ENCODE data around the gene PRDM16. TPM values are rescaled to one million over a fixed set of nuclear protein-coding genes. Genes with fewer than 3 reads are reported as not detected.
A peak's percentile ranks its signal among the peaks of the same experiment; 100 is the strongest.

PRDM16 gene
- polyA plus RNA-seq, 1 donor from 2014 or later: 0.21 TPM

DNA sequence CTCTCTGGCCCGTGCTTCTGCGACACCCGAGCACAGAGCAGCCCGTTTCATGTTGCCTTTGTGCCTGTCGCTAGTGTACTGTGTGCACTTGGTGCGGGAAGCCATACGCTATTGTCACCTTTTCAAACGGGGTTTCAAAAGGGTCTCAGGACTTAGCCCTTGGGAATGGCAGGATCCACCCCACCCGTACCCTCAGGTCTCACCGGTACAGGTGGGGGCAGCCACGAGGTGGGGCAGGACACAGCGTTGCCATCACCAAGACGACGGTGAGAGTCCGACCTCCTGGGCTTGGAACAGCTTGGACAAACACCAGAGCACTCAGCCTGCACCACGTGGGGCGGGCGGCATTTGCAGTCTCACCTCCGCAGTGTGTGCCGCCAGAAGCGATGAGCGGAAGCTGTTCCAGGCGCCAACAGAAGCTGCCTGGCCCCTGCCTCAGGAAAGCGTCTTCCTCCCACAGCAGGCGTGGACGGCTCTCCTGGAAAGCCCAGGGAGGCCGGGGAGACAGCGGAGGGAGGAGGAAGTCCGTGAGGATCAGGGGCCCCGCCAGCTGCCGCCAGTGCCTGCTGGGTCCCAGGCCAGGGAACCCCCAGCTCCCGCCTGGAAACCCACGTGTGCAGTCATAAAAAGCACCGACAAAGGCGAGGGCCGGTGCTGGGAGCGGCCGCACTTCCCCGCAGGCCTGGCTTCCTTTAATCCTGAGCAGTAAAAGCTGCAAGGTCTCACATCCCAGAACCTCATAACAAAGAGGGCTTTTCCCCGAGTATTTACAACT, 254.2 kb downstream of the PRDM16 start:
- no peak overlapping the region for H3K4me2 ChIP-seq (ENCODE audit: low read length)
- no peaks in the 10 kb centered on the region for H3K9me3 ChIP-seq (ENCODE audit: low read length)

DNA sequence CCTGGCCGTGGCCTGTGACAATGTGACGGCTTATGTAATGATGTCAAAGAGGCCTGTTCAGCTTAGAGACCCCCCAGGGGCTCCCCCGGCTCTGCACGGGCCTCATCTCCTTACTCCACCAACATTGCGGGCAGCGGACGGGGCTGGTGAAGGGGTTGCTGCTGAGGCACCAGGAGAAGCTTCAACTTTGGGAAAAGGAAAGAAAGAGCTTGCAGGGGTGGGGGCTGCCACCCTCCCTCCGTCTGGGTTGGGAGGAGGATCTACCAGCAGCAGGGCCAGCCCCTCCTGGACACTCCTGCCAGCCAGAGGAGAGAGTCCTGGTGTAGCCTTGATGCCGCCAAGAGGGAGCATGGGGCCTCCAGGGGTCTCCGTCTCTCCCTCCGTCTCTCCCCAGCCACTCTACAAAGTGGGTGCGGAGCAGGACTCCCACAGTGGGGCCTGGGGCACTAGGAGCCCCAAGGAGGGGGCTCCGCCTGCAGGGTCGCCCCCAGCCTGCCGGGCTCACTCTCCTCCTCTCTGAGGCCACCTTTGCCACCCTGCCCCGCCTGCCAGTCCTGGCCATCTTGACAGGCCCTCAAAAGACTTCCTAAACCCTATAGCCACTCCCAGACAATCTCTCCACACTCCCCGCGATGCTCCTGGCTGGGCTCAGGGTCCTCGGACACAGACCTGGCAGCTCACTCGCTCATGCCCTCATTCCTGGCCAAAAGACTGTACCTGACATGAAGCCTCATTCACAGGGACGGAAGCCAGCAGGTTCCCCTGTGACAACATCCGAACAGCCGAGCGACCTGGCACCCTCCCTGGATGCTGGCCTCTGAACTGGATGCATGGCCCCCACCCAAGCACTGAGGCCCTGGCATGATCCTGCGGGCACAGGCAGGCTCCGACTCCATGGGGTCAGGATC, 255.0 kb downstream of the PRDM16 start:
- TF ChIP-seq POLR2AphosphoS5 (IDR thresholded peaks at IDR 0.05) (no peak), MXI1 (conservative IDR thresholded peaks at IDR 0.05; ENCODE audit: poor library complexity, severe bottlenecking) (no peak), RAD21 (conservative IDR thresholded peaks at IDR 0.05) (no peak), TAF1 (IDR thresholded peaks at IDR 0.05; ENCODE audit: low read depth) (no peak), EP300 (conservative IDR thresholded peaks at IDR 0.05; ENCODE audit: poor library complexity, severe bottlenecking) (no peak)
- TF ChIP-seq, protein P1, sequence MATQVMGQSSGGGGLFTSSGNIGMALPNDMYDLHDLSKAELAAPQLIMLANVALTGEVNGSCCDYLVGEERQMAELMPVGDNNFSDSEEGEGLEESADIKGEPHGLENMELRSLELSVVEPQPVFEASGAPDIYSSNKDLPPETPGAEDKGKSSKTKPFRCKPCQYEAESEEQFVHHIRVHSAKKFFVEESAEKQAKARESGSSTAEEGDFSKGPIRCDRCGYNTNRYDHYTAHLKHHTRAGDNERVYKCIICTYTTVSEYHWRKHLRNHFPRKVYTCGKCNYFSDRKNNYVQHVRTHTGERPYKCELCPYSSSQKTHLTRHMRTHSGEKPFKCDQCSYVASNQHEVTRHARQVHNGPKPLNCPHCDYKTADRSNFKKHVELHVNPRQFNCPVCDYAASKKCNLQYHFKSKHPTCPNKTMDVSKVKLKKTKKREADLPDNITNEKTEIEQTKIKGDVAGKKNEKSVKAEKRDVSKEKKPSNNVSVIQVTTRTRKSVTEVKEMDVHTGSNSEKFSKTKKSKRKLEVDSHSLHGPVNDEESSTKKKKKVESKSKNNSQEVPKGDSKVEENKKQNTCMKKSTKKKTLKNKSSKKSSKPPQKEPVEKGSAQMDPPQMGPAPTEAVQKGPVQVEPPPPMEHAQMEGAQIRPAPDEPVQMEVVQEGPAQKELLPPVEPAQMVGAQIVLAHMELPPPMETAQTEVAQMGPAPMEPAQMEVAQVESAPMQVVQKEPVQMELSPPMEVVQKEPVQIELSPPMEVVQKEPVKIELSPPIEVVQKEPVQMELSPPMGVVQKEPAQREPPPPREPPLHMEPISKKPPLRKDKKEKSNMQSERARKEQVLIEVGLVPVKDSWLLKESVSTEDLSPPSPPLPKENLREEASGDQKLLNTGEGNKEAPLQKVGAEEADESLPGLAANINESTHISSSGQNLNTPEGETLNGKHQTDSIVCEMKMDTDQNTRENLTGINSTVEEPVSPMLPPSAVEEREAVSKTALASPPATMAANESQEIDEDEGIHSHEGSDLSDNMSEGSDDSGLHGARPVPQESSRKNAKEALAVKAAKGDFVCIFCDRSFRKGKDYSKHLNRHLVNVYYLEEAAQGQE (IDR thresholded peaks at IDR 0.05; ENCODE audit: borderline replicate concordance): no peak
- Histone ChIP-seq H3K36me3 (ENCODE audit: insufficient read depth, low read length) (no peaks in the 10 kb centered on the region), H3K27ac (ENCODE audit: low read length) (peak overlapping the region; percentile 36), H3K9me2 (ENCODE audit: insufficient read depth, low read length) (no peaks in the 10 kb centered on the region), H2AFZ (ENCODE audit: low read depth, low read length) (no peak overlapping the region), H3K4me3 (ENCODE audit: low read length) (no peak overlapping the region), H3K9ac (ENCODE audit: low read length) (no peak overlapping the region), H3K79me2 (replicated peaks; ENCODE audit: insufficient read depth, low read length) (no peaks in the 10 kb centered on the region), H3F3A (ENCODE audit: insufficient read depth, low read length, poor library complexity, severe bottlenecking) (no peaks in the 10 kb centered on the region), H3K27me3 (ENCODE audit: insufficient read depth, low read depth, low read length) (no peaks in the 10 kb centered on the region), H3K9me3 (ENCODE audit: low read length) (no peaks in the 10 kb centered on the region), H3K4me2 (ENCODE audit: low read length) (no peak overlapping the region), H4K20me1 (ENCODE audit: insufficient read depth) (no peaks in the 10 kb centered on the region)

More for the DNA sequence above, 254.2 kb downstream of the PRDM16 start:
- Histone ChIP-seq H3K4me3 (ENCODE audit: low read length) (no peak overlapping the region), H2AFZ (ENCODE audit: low read depth, low read length) (no peak overlapping the region), H3K27ac (ENCODE audit: low read length) (peak overlapping the region; percentile 36), H4K20me1 (ENCODE audit: insufficient read depth) (no peaks in the 10 kb centered on the region), H3K9ac (ENCODE audit: low read length) (peak overlapping the region; percentile 40), H3K9me2 (ENCODE audit: insufficient read depth, low read length) (no peaks in the 10 kb centered on the region), H3F3A (ENCODE audit: insufficient read depth, low read length, poor library complexity, severe bottlenecking) (no peaks in the 10 kb centered on the region), H3K27me3 (ENCODE audit: insufficient read depth, low read depth, low read length) (no peaks in the 10 kb centered on the region), H3K79me2 (replicated peaks; ENCODE audit: insufficient read depth, low read length) (no peaks in the 10 kb centered on the region), H3K36me3 (ENCODE audit: insufficient read depth, low read length) (no peaks in the 10 kb centered on the region)
- no peak for TF ChIP-seq RAD21 (conservative IDR thresholded peaks at IDR 0.05)
- no peak for TF ChIP-seq EZH2 (IDR thresholded peaks at IDR 0.05; ENCODE audit: borderline replicate concordance, insufficient read depth, low read length, poor library complexity, severe bottlenecking)
- no peak for TF ChIP-seq EP300 (conservative IDR thresholded peaks at IDR 0.05; ENCODE audit: poor library complexity, severe bottlenecking)
- TF ChIP-seq, protein P1 (IDR thresholded peaks at IDR 0.05; ENCODE audit: borderline replicate concordance): peak; percentile 26
- no peak for TF ChIP-seq TAF1 (IDR thresholded peaks at IDR 0.05; ENCODE audit: low read depth)

Measured in neural cell (in vitro differentiated cells).